Measurements from ENCODE around the gene ADCY9. TPM values are rescaled to one million over a fixed set of nuclear protein-coding genes. Genes with fewer than 3 reads are reported as not detected.

Gene ADCY9
- total RNA-seq, 2 experiments from 2014 or later: 7.1 to 7.4 TPM

GRCh38 chr16:4135537-4135936 is 19.3 kb upstream of the ADCY9 start:
- Mint-ChIP-seq H3K27me3 (peaks cover 30% of the 10 kb centered on the region), H3K36me3 (ENCODE audit: low read depth) (no peaks in the 10 kb centered on the region), H3K9me3 (no peaks in the 10 kb centered on the region), H3K4me1 (ENCODE audit: low read depth) (no peaks in the 10 kb centered on the region), H3K4me3 (no peak overlapping the region), H3K27ac (no peak overlapping the region)
- peaks cover 0 to 6% of the 10 kb centered on the region in 2 experiments for H3K9me3 ChIP-seq (ENCODE audit: control insufficient read depth in 1 of 2, insufficient read depth in 1 of 2, low read length in 2 of 2)
- POLR2A ChIA-PET: no interaction called here
- no peaks in the 10 kb centered on the region for H3K27me3 ChIP-seq (ENCODE audit: control insufficient read depth in 1 of 2, insufficient read depth in 2 of 2, low read length in 2 of 2)
- H3K36me3 ChIP-seq (ENCODE audit: insufficient read depth, low read length): no peaks in the 10 kb centered on the region
- no peak for TF ChIP-seq CTCF (IDR thresholded peaks at IDR 0.05)
- no peak overlapping the region for H3K4me3 ChIP-seq (ENCODE audit: low read length)
- intact Hi-C loops (cut with DNase I, micrococcal nuclease): no loop called here
- no peak for ATAC-seq (ENCODE audit: poor library complexity)
- H3K4me1 ChIP-seq (ENCODE audit: insufficient read depth, low read length): no peaks in the 10 kb centered on the region
- DNase-seq: no peak
- no peak overlapping the region for H3K27ac ChIP-seq (ENCODE audit: low read depth in 1 of 2, low read length in 2 of 2)
- CTCF ChIA-PET: no interaction called here

GRCh38 chr16:4133897-4134372 is 17.7 kb upstream of the ADCY9 start:
- no peaks in the 10 kb centered on the region for H3K4me1 ChIP-seq (ENCODE audit: insufficient read depth, low read length)
- H3K27ac ChIP-seq (ENCODE audit: low read depth in 1 of 2, low read length in 2 of 2): no peak overlapping the region
- H3K36me3 ChIP-seq (ENCODE audit: insufficient read depth, low read length): no peaks in the 10 kb centered on the region
- Mint-ChIP-seq H3K4me1 (ENCODE audit: low read depth) (no peaks in the 10 kb centered on the region), H3K4me3 (no peak overlapping the region), H3K36me3 (ENCODE audit: low read depth) (no peaks in the 10 kb centered on the region), H3K9me3 (no peaks in the 10 kb centered on the region), H3K27ac (no peak overlapping the region), H3K27me3 (peaks cover 36% of the 10 kb centered on the region)
- POLR2A ChIA-PET: no interaction called here
- no peaks in the 10 kb centered on the region for H3K27me3 ChIP-seq (ENCODE audit: control insufficient read depth in 1 of 2, insufficient read depth in 2 of 2, low read length in 2 of 2)
- peaks cover 0 to 6% of the 10 kb centered on the region in 2 experiments for H3K9me3 ChIP-seq (ENCODE audit: control insufficient read depth in 1 of 2, insufficient read depth in 1 of 2, low read length in 2 of 2)
- no peak overlapping the region for H3K4me3 ChIP-seq (ENCODE audit: low read length)
- DNase-seq: no peak
- ATAC-seq (ENCODE audit: poor library complexity): no peak
- no peak for TF ChIP-seq CTCF (IDR thresholded peaks at IDR 0.05)
- intact Hi-C loops (cut with DNase I, micrococcal nuclease): no loop called here
- CTCF ChIA-PET: no interaction called here

GRCh38 chr16:4131621-4132020 is 15.4 kb upstream of the ADCY9 start:
- no peaks in the 10 kb centered on the region for H3K9me3 ChIP-seq (ENCODE audit: control insufficient read depth in 1 of 2, insufficient read depth in 1 of 2, low read length in 2 of 2)
- Mint-ChIP-seq H3K36me3 (ENCODE audit: low read depth) (no peaks in the 10 kb centered on the region), H3K27me3 (peaks cover 32% of the 10 kb centered on the region), H3K9me3 (no peaks in the 10 kb centered on the region), H3K4me3 (no peak overlapping the region), H3K27ac (no peak overlapping the region), H3K4me1 (ENCODE audit: low read depth) (no peaks in the 10 kb centered on the region)
- H3K4me3 ChIP-seq (ENCODE audit: low read length): no peak overlapping the region
- DNase-seq (no peak), ATAC-seq (ENCODE audit: poor library complexity) (no peak)
- ChIA-PET CTCF (no interaction called here), POLR2A (no interaction called here)
- H3K27me3 ChIP-seq (ENCODE audit: control insufficient read depth in 1 of 2, insufficient read depth in 2 of 2, low read length in 2 of 2): no peaks in the 10 kb centered on the region
- TF ChIP-seq CTCF (IDR thresholded peaks at IDR 0.05): no peak
- intact Hi-C loops (cut with DNase I, micrococcal nuclease): no loop called here
- H3K36me3 ChIP-seq (ENCODE audit: insufficient read depth, low read length): no peaks in the 10 kb centered on the region
- H3K27ac ChIP-seq (ENCODE audit: low read depth in 1 of 2, low read length in 2 of 2): no peak overlapping the region
- no peaks in the 10 kb centered on the region for H3K4me1 ChIP-seq (ENCODE audit: insufficient read depth, low read length)
